ENCODE data around the gene MVB12B.

- TF ChIP-seq CTCF (IDR thresholded peaks at IDR 0.05): no peak
- no peak for TF ChIP-seq POLR2A (IDR thresholded peaks at IDR 0.05)
- TF ChIP-seq EP300 (IDR thresholded peaks at IDR 0.05): no peak
These were observed 143.8 kb downstream of the MVB12B start for GRCh38 chr9:126470241-126470993.
